B cell (primary cell): ENCODE data around the gene TBCD. TPM values are rescaled to one million over a fixed set of nuclear protein-coding genes. Genes with fewer than 3 reads are reported as not detected.

ENCODE experiments used
- ATAC-seq: fragments of 200-7000 bp; cut with Tn5 transposase; one replicate; pipeline ENCODE4 v1.10.0; 2021; ENCODE audit warnings: low read depth, mild to moderate bottlenecking, moderate number of reproducible peaks, moderate library complexity
- CTCF ChIA-PET: fragments of 350-600 bp; sonication (Branson Sonifier 250); formaldehyde crosslinking; loops from one replicate; lab custom pipeline; 2021; ENCODE audit warnings: antibody characterized with exemption, inconsistent platforms; lab: Charles Lee
- POLR2A ChIA-PET: fragments of 350-600 bp; sonication (Branson Sonifier 250); formaldehyde crosslinking; loops from one replicate; lab custom pipeline; 2021; ENCODE audit warnings: antibody characterized with exemption; lab: Charles Lee
- DNase-seq: peaks from one replicate; pipeline ENCODE4 v3.0.0; 2013
- H2AFZ ChIP-seq: 2 replicates; pipeline ENCODE4 v1.6.1; 2012; ENCODE audit warnings: mild to moderate bottlenecking, low read depth, low read length; ENCODE audit not compliant: insufficient read depth, poor library complexity, severe bottlenecking
- H3K27ac ChIP-seq, 2 donors: 1 replicate in 1 of 2; 2 replicates in 1 of 2; pipeline ENCODE4 v1.5.1; 2012 to 2013; ENCODE audit warnings: low read length in 2 of 2, mild to moderate bottlenecking in 2 of 2, moderate library complexity in 1 of 2
- H3K27me3 ChIP-seq, 4 experiments: fragments of 200-600 bp in 1 of 4; sonication (generic) in 1 of 4; replicated peaks in 1 of 4; 1 replicate in 2 of 4; 2 replicates in 2 of 4; pipeline versions ENCODE4 v1.6.1 to v1.7.0; 2013 to 2016; ENCODE audit warnings: low read length in 3 of 4, mild to moderate bottlenecking in 2 of 4, mixed read lengths in 1 of 4, moderate library complexity in 1 of 4; ENCODE audit not compliant: insufficient read depth in 4 of 4, control insufficient read depth in 3 of 4; ENCODE audit errors: control extremely low read depth in 1 of 4
- H3K36me3 ChIP-seq, 2 experiments: replicated peaks in 1 of 2; 1 replicate in 1 of 2; 2 replicates in 1 of 2; pipeline versions ENCODE4 v1.6.1 to v1.7.1; 2013; ENCODE audit warnings: low read length in 1 of 2; ENCODE audit not compliant: insufficient read depth in 2 of 2, control insufficient read depth in 1 of 2; ENCODE audit errors: control extremely low read depth in 1 of 2, extremely low read depth in 1 of 2
- H3K4me1 ChIP-seq, 2 donors: fragments of 200-600 bp in 1 of 2; sonication (generic) in 1 of 2; 1 replicate in 1 of 2; 2 replicates in 1 of 2; pipeline versions ENCODE4 v1.5.1 to v1.6.1; 2013 to 2017; ENCODE audit warnings: low read length in 2 of 2; ENCODE audit not compliant: control insufficient read depth in 2 of 2, insufficient read depth in 2 of 2
- H3K4me2 ChIP-seq: replicated peaks from 2 replicates; pipeline ENCODE3; 2012; ENCODE audit warnings: mild to moderate bottlenecking, low read depth, low read length; ENCODE audit not compliant: poor library complexity, severe bottlenecking
- H3K4me3 ChIP-seq, 5 experiments: fragments of 200-600 bp in 1 of 5; sonication (generic) in 1 of 5; 1 replicate in 3 of 5; 2 replicates in 2 of 5; pipeline versions ENCODE4 v1.5.1 to v1.7.0; 2011 to 2016; ENCODE audit warnings: low read length in 4 of 5, mild to moderate bottlenecking in 4 of 5, low read depth in 2 of 5, control low read depth in 1 of 5, moderate library complexity in 1 of 5; ENCODE audit not compliant: insufficient read depth in 1 of 5; ENCODE audit errors: control extremely low read depth in 1 of 5, extremely low read depth in 1 of 5
- H3K79me2 ChIP-seq: fragments of 200-600 bp; sonication (generic); one replicate; pipeline ENCODE4 v1.6.0; 2016; ENCODE audit warnings: low read length; ENCODE audit not compliant: control insufficient read depth, insufficient read depth
- H3K9ac ChIP-seq: fragments of 200-600 bp; sonication (generic); 2 replicates; pipeline ENCODE4 v1.6.1; 2017; ENCODE audit warnings: mild to moderate bottlenecking, low read length, moderate library complexity
- H3K9me3 ChIP-seq, 3 donors: one replicate each; pipeline versions ENCODE4 v1.6.1 to v1.7.1; 2013; ENCODE audit warnings: low read length in 2 of 3; ENCODE audit not compliant: control insufficient read depth in 2 of 3, insufficient read depth in 1 of 3; ENCODE audit errors: control extremely low read depth in 1 of 3
- H4K20me1 ChIP-seq: 2 replicates; pipeline ENCODE4 v1.6.0; 2012; ENCODE audit warnings: mild to moderate bottlenecking, low read length; ENCODE audit not compliant: insufficient read depth, control insufficient read depth, poor library complexity, severe bottlenecking
- H3K27ac Mint-ChIP-seq: one replicate; pipeline ENCODE4 v1.8.0; 2021; ENCODE audit warnings: mixed read lengths
- H3K27me3 Mint-ChIP-seq: one replicate; pipeline ENCODE4 v1.8.0; 2021; ENCODE audit warnings: mixed read lengths
- H3K4me1 Mint-ChIP-seq: one replicate; pipeline ENCODE4 v1.8.0; 2021; ENCODE audit warnings: mixed read lengths
- H3K4me3 Mint-ChIP-seq: one replicate; pipeline ENCODE4 v1.8.0; 2021; ENCODE audit warnings: mixed read lengths
- H3K9me3 Mint-ChIP-seq: one replicate; pipeline ENCODE4 v1.8.0; 2022; ENCODE audit warnings: mixed read lengths; ENCODE audit not compliant: insufficient read depth
- CTCF ChIP-seq: fragments of 200-600 bp; IDR thresholded peaks from one replicate; pipeline ENCODE4 v1.8.0; 2022; ENCODE audit warnings: antibody characterized with exemption, mild to moderate bottlenecking
- EZH2 ChIP-seq: IDR thresholded peaks from 2 replicates; pipeline ENCODE4 v1.6.1; 2012; ENCODE audit warnings: borderline replicate concordance, low read depth, mild to moderate bottlenecking, moderate library complexity, low read length; ENCODE audit not compliant: insufficient read depth, poor library complexity, severe bottlenecking
- WGBS: methylation state at CpG from one replicate; pipeline ENCODE4 v1.1.5; 2013; ENCODE audit warnings: missing lambda C conversion rate; ENCODE audit not compliant: insufficient coverage; 5-methylcytosine and 5-hydroxymethylcytosine counted together
- intact Hi-C: fragments of 100-400 bp; cut with micrococcal nuclease; formaldehyde crosslinking; loops from one replicate; pipeline ENCODE4 v1.10.0; 2022
- polyA plus RNA-seq: library from polyadenylated mRNA; depleted of rRNA; stranded (reverse); fragments of >200 nt; gene quantifications from 2 replicates; pipeline ENCODE4 v1.2.3, GENCODE V29; 2012
- total RNA-seq, 2 donors: library from RNA; stranded (reverse); fragments of 120-200 nt in 1 of 2; gene quantifications; 1 replicate in 1 of 2; 2 replicates in 1 of 2; pipeline versions ENCODE4 v1.2.3 to v1.2.4, GENCODE V29; 2013 to 2022

The TBCD gene
- total and polyA plus RNA-seq, 2 donors (not counting 1 experiment from before 2014, with no cell fraction given), result 60.8 to 101 TPM

DNA sequence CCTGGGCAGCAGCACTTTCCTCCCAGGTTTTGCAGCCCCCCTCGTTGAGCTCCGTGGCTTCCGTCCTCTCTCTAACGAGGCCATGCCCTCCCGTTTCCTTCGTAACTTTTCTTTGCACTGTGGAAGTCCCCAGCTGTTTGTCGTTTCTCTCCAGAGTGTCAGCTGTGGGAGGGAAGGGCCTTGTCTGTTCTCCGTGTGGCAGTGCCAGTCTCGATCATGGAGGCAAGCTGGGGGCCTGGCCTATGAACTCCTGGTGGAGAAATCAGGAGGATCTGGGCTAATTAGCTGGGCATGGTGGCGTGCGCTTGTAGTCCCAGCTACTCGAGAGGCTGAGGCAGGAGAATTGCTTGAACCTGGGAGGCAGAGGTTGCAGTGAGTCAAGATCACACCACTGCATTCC, 28.3 kb downstream of the TBCD start:
- Histone ChIP-seq H2AFZ (no peak overlapping the region), H3K4me1 (peaks cover 14 to 29% of the 10 kb centered on the region in 2 donors), H3K36me3 (peaks cover 2 to 21% of the 10 kb centered on the region in 2 experiments), H3K9ac (no peak overlapping the region), H3K9me3 (no peaks in the 10 kb centered on the region), H3K4me3 (no peak overlapping the region), H3K27me3 (no peaks in the 10 kb centered on the region), H3K27ac (no peak overlapping the region), H3K79me2 (no peaks in the 10 kb centered on the region), H4K20me1 (no peaks in the 10 kb centered on the region), H3K4me2 (no peak overlapping the region)
- ATAC-seq (no peak), DNase-seq (no peak)
- WGBS, result 87% methylated on average over 12 of the region's 12 CpGs
- ChIA-PET CTCF (interaction anchor here (1.1 to 3.1 kb wide), 10 partner anchors 11 to 421 kb away, joined by 3 to 68 read pairs (median 24); no protein-coding TSS in a partner anchor), POLR2A (interaction anchor here (0.6 kb wide), 1 partner anchor 431 kb away, joined by 6 read pairs; no protein-coding TSS in a partner anchor)
- TF ChIP-seq CTCF (no peak), EZH2 (no peak)
- no peaks in the 10 kb centered on the region for H3K27me3 Mint-ChIP-seq
- intact Hi-C loops, result loop anchor here (5.0 kb wide), 2 partner anchors 272 to 302 kb away; no protein-coding TSS in a partner anchor
- H3K4me3 Mint-ChIP-seq, result no peak overlapping the region
- H3K27ac Mint-ChIP-seq, result no peak overlapping the region
- H3K9me3 Mint-ChIP-seq, result no peaks in the 10 kb centered on the region
- H3K4me1 Mint-ChIP-seq, result peaks cover 17% of the 10 kb centered on the region
